NT2/D1 (cell line): Measurements from ENCODE around the gene DCLRE1C.

Experiments
- SUZ12 ChIP-seq: IDR thresholded peaks from 2 replicates; pipeline ENCODE4 v1.6.1; 2011; ENCODE audit not compliant: insufficient read length, insufficient read depth; ENCODE audit errors: extremely low read depth
- ZNF274 ChIP-seq: IDR thresholded peaks from 2 replicates; pipeline ENCODE4 v1.6.1; 2011; ENCODE audit warnings: mild to moderate bottlenecking, low read depth, low read length

GRCh38 chr10:14904864-14905263 is 49.0 kb downstream of the DCLRE1C start:
- no peak for TF ChIP-seq ZNF274
- no peak for TF ChIP-seq SUZ12
